ENCODE data around the gene DDX42. TPM values are rescaled to one million over a fixed set of nuclear protein-coding genes. Genes with fewer than 3 reads are reported as not detected.

Gene DDX42
- total RNA-seq, 2 donors from 2014 or later, result 154 to 171 TPM

DNA sequence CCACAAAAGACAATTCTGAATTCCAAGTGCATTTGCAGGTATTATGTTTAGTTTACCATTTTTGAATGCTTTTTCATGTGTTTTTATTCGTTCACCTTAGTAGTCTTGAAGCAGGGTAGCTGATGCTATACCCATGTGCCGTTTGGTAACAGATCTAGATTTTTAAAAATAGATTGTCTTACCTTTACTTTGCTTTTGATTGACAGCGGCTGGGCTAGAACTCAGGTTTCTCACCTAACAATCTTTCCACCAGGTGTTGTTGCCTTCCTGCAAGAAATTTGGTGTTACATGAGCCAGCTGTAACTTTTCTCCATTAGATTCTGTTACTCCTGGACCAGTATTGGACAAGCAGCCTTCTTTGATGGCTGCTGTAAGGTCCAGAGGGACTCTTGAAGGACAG, 55.0 kb downstream of the DDX42 start:
- no peaks in the 10 kb centered on the region for H3K9me3 ChIP-seq (ENCODE audit: control insufficient read depth, low read length)
- H3K4me1 ChIP-seq (ENCODE audit: control insufficient read depth, insufficient read depth, low read length), result no peaks in the 10 kb centered on the region
- DNase-seq, result no peak
- H3K27ac ChIP-seq (ENCODE audit: low read depth, low read length), result no peak overlapping the region
- H3K9ac ChIP-seq (ENCODE audit: extremely low read depth, low read length, poor library complexity, severe bottlenecking), result no peak overlapping the region
- TF ChIP-seq, protein P1, sequence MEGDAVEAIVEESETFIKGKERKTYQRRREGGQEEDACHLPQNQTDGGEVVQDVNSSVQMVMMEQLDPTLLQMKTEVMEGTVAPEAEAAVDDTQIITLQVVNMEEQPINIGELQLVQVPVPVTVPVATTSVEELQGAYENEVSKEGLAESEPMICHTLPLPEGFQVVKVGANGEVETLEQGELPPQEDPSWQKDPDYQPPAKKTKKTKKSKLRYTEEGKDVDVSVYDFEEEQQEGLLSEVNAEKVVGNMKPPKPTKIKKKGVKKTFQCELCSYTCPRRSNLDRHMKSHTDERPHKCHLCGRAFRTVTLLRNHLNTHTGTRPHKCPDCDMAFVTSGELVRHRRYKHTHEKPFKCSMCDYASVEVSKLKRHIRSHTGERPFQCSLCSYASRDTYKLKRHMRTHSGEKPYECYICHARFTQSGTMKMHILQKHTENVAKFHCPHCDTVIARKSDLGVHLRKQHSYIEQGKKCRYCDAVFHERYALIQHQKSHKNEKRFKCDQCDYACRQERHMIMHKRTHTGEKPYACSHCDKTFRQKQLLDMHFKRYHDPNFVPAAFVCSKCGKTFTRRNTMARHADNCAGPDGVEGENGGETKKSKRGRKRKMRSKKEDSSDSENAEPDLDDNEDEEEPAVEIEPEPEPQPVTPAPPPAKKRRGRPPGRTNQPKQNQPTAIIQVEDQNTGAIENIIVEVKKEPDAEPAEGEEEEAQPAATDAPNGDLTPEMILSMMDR (conservative IDR thresholded peaks at IDR 0.05), result no peak
- H3K4me3 Mint-ChIP-seq, result no peak overlapping the region
- peak overlapping the region; percentile 90 for H3K4me3 ChIP-seq (ENCODE audit: low read length)
- no peaks in the 10 kb centered on the region for H3K27me3 Mint-ChIP-seq (ENCODE audit: insufficient read depth)
- no peaks in the 10 kb centered on the region for H3K27me3 ChIP-seq (ENCODE audit: control insufficient read depth, insufficient read depth, low read length, poor library complexity, severe bottlenecking)
- H3K9me3 Mint-ChIP-seq, result no peaks in the 10 kb centered on the region
- WGBS, 2 experiments (ENCODE audit: insufficient coverage in 1 of 2, insufficient read length in 1 of 2), result 94 to 100% methylated on average over 2 to 3 of the region's 3 CpGs
- no peak overlapping the region for H3K27ac Mint-ChIP-seq
- peaks cover 17% of the 10 kb centered on the region for H3K4me1 Mint-ChIP-seq
- H3K36me3 Mint-ChIP-seq (ENCODE audit: low read depth), result peaks cover 73% of the 10 kb centered on the region
- peaks cover 74% of the 10 kb centered on the region for H3K36me3 ChIP-seq (ENCODE audit: control insufficient read depth, insufficient read depth, low read length)

DNA sequence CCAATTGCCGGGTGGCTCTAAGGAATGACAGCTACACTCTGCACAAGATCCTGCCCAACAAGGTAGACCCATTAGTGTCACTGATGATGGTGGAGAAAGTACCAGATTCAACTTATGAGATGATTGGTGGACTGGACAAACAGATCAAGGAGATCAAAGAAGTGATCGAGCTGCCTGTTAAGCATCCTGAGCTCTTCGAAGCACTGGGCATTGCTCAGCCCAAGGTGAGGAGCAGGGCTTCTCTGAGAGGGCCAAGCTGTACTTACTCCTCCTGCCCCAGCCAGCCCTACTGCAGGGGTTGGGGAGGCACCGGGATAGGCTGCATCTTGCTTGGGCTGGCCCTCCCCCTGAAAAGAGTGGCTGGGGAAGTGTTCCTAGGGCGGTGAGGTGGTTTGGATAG, 56.3 kb downstream of the DDX42 start:
- Mint-ChIP-seq H3K9me3 (no peaks in the 10 kb centered on the region), H3K27ac (no peak overlapping the region), H3K4me1 (peaks cover 17% of the 10 kb centered on the region), H3K27me3 (ENCODE audit: insufficient read depth) (no peaks in the 10 kb centered on the region), H3K4me3 (no peak overlapping the region), H3K36me3 (ENCODE audit: low read depth) (peaks cover 71% of the 10 kb centered on the region)
- H3K27ac ChIP-seq (ENCODE audit: low read depth, low read length), result no peak overlapping the region
- no peak overlapping the region for H3K4me3 ChIP-seq (ENCODE audit: low read length)
- no peak for DNase-seq
- H3K27me3 ChIP-seq (ENCODE audit: control insufficient read depth, insufficient read depth, low read length, poor library complexity, severe bottlenecking), result no peaks in the 10 kb centered on the region
- H3K9me3 ChIP-seq (ENCODE audit: control insufficient read depth, low read length), result no peaks in the 10 kb centered on the region
- H3K36me3 ChIP-seq (ENCODE audit: control insufficient read depth, insufficient read depth, low read length), result peaks cover 71% of the 10 kb centered on the region
- H3K4me1 ChIP-seq (ENCODE audit: control insufficient read depth, insufficient read depth, low read length), result no peaks in the 10 kb centered on the region
- 85 to 100% methylated on average over 1 to 4 of the region's 5 CpGs for WGBS, 2 experiments (ENCODE audit: insufficient coverage in 1 of 2, insufficient read length in 1 of 2)
- no peak overlapping the region for H3K9ac ChIP-seq (ENCODE audit: extremely low read depth, low read length, poor library complexity, severe bottlenecking)
- TF ChIP-seq, protein P1 (conservative IDR thresholded peaks at IDR 0.05), result no peak

DNA sequence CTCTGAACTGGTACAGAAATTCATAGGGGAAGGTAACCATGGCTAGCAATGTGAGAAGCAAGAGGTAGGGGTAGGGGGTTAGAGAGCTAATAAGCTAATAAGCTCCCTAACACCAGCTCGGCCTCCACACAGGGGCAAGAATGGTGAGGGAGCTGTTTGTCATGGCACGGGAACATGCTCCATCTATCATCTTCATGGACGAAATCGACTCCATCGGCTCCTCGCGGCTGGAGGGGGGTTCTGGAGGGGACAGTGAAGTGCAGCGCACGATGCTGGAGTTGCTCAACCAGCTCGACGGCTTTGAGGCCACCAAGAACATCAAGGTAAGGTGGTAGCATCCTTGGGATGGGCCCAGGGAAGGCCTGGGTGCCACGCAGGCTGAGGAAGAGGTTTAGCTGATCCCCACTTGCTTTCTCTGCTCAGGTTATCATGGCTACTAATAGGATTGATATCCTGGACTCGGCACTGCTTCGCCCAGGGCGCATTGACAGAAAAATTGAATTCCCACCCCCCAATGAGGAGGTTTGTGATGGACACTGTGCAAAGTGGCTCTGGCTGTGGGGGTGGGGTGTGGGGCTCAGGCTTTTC, 57.0 kb downstream of the DDX42 start:
- H3K4me1 ChIP-seq (ENCODE audit: control insufficient read depth, insufficient read depth, low read length), result no peaks in the 10 kb centered on the region
- H3K9me3 Mint-ChIP-seq, result no peaks in the 10 kb centered on the region
- peaks cover 67% of the 10 kb centered on the region for H3K36me3 ChIP-seq (ENCODE audit: control insufficient read depth, insufficient read depth, low read length)
- no peaks in the 10 kb centered on the region for H3K9me3 ChIP-seq (ENCODE audit: control insufficient read depth, low read length)
- WGBS, 2 experiments (ENCODE audit: insufficient coverage in 1 of 2, insufficient read length in 1 of 2), result 90 to 100% methylated on average over 8 to 15 of the region's 15 CpGs
- H3K4me1 Mint-ChIP-seq, result peaks cover 14% of the 10 kb centered on the region
- peaks cover 72% of the 10 kb centered on the region for H3K36me3 Mint-ChIP-seq (ENCODE audit: low read depth)
- no peak overlapping the region for H3K9ac ChIP-seq (ENCODE audit: extremely low read depth, low read length, poor library complexity, severe bottlenecking)
- no peaks in the 10 kb centered on the region for H3K27me3 Mint-ChIP-seq (ENCODE audit: insufficient read depth)
- no peak overlapping the region for H3K27ac Mint-ChIP-seq
- no peak for DNase-seq
- no peaks in the 10 kb centered on the region for H3K27me3 ChIP-seq (ENCODE audit: control insufficient read depth, insufficient read depth, low read length, poor library complexity, severe bottlenecking)
- no peak overlapping the region for H3K27ac ChIP-seq (ENCODE audit: low read depth, low read length)
- H3K4me3 ChIP-seq (ENCODE audit: low read length), result no peak overlapping the region
- no peak overlapping the region for H3K4me3 Mint-ChIP-seq
- TF ChIP-seq, protein P1 (conservative IDR thresholded peaks at IDR 0.05), result no peak

Data from endodermal cell (in vitro differentiated cells).